GM10266 (cell line): Measurements from ENCODE around the gene FAM53A.

Experiments
- DNase-seq: peaks from one replicate; pipeline ENCODE4 v3.0.0; 2012; ENCODE audit errors: extremely low spot score
- CTCF ChIP-seq: IDR thresholded peaks from 2 replicates; pipeline ENCODE4 v1.5.1; 2012; ENCODE audit warnings: mild to moderate bottlenecking, low read depth; ENCODE audit not compliant: control insufficient read depth, insufficient read depth; ENCODE audit errors: missing control alignments

FAM53A gene

GRCh38 chr4:1604706-1605205 lies 79.4 kb downstream of the FAM53A start:
- peak; percentile 7 for TF ChIP-seq CTCF
- no peak for DNase-seq

- DNase-seq: no peak
- TF ChIP-seq CTCF: no peak
Observed at GRCh38 chr4:1604181-1604705, 79.9 kb downstream of the FAM53A start.

GRCh38 chr4:1603413-1604135 lies 80.5 kb downstream of the FAM53A start:
- DNase-seq: no peak
- no peak for TF ChIP-seq CTCF

GRCh38 chr4:1602655-1603412 lies 81.3 kb downstream of the FAM53A start:
- DNase-seq: no peak

GRCh38 chr4:1601852-1602654 lies 82.1 kb downstream of the FAM53A start:
- no peak for TF ChIP-seq CTCF
- no peak for DNase-seq

More at GRCh38 chr4:1602655-1603412, 81.3 kb downstream of the FAM53A start:
- TF ChIP-seq CTCF: no peak

GRCh38 chr4:1601533-1601835 lies 82.6 kb downstream of the FAM53A start:
- TF ChIP-seq CTCF: no peak
- no peak for DNase-seq
